Stimulated activated CD4-positive, alpha-beta T cell treated with anti-CD3 and anti-CD28 coated beads, Interleukin-4, amount 100 ng/mL, for 4 hours (primary cell): ENCODE results near the gene CDK5R2.
"Not testable (repeated sequence)": the region's sequence is repeated elsewhere in the genome, so short reads cannot be mapped to it uniquely, and the experiment has no call there.

Source experiments
- DNase-seq, 2 experiments: peaks; one replicate each; pipeline ENCODE4 v3.0.0-alpha.2; 2020

CDK5R2 gene

GRCh38 chr2:218959141-218959731, at the start of gene CDK5R2:
CDK5R2 (plus strand) TSS chr2:218959666; CDS start chr2:218959821, 155 bp downstream.
- DNase-seq = peak; percentile 51 to 60

GRCh38 chr2:218910741-218911140, 48.7 kb upstream of the CDK5R2 start:
- DNase-seq = no peak

- no peak for DNase-seq
Observed at GRCh38 chr2:218920504-218920903, 39.0 kb upstream of the CDK5R2 start.

GRCh38 chr2:218924757-218925156, 34.7 kb upstream of the CDK5R2 start:
- DNase-seq = no peak

GRCh38 chr2:218925434-218925833, 34.0 kb upstream of the CDK5R2 start:
- DNase-seq = no peak

GRCh38 chr2:218927422-218927821, 32.0 kb upstream of the CDK5R2 start:
- no peak for DNase-seq

- no peak for DNase-seq
Observed at GRCh38 chr2:218927876-218928275, 31.6 kb upstream of the CDK5R2 start.

- not testable (repeated sequence) for DNase-seq
Observed at GRCh38 chr2:218930488-218930887, 29.0 kb upstream of the CDK5R2 start.

GRCh38 chr2:218931751-218932150, 27.7 kb upstream of the CDK5R2 start:
- not testable (repeated sequence) for DNase-seq

- no peak for DNase-seq
Observed at GRCh38 chr2:218944759-218945404, 14.6 kb upstream of the CDK5R2 start.

GRCh38 chr2:218946621-218947020, 12.8 kb upstream of the CDK5R2 start:
- DNase-seq = no peak

- DNase-seq = no peak
Observed at GRCh38 chr2:218952160-218952559, 7.3 kb upstream of the CDK5R2 start.

GRCh38 chr2:218953366-218953954, 6.0 kb upstream of the CDK5R2 start:
- DNase-seq = no peak

GRCh38 chr2:218954541-218955300, 4.7 kb upstream of the CDK5R2 start:
- DNase-seq = no peak

- DNase-seq = no peak
Observed at GRCh38 chr2:218956039-218956438, 3.4 kb upstream of the CDK5R2 start.

- no peak for DNase-seq
Observed at GRCh38 chr2:218957671-218958070, 1.8 kb upstream of the CDK5R2 start.

GRCh38 chr2:218958276-218958675, 1.2 kb upstream of the CDK5R2 start:
- no peak for DNase-seq

GRCh38 chr2:218959761-218960308, 369 bp downstream of the CDK5R2 start:
- DNase-seq = no peak

- no peak for DNase-seq
Observed at GRCh38 chr2:218960309-218961165, 1.1 kb downstream of the CDK5R2 start.

- no peak for DNase-seq
Observed at GRCh38 chr2:218961229-218961628, 1.8 kb downstream of the CDK5R2 start.

- no peak for DNase-seq
Observed at GRCh38 chr2:218961651-218962570, 2.4 kb downstream of the CDK5R2 start.
